ENCODE data around the gene SLC16A8.

The SLC16A8 gene

DNA sequence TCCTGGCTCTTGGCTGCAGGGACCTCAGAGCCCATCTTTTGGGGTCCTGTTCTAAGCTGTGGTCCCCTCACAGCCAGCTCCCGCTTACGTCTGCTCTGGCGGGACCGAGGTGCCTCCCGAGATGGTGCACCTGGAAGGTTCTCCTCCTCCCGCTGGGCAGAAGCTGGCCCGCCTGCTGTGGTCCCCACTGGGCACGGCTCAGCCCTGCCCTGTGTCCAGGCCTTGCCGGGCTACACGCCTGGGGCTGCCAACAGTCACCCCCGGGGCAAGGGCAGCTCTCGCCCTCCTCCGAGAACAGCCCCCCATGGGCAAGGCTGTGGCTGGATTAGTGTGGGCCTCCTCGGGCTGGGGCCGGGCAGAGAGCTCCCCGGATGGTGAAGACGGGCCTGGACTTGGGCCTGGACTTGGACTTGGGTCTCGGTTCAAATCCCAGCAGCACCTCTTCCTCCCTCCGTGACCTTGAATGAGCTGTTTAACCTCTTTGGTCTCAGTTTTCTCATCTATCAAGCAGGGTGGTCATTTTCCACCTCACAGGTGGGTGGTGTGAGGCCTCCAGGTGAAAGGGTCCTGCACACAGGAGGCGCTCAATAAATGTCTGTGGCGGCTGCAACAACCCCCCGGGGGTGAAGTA is 25.5 kb upstream of the SLC16A8 start:
- Histone ChIP-seq H2BK5ac (ENCODE audit: low read length) (no peak overlapping the region), H3K36me3 (replicated peaks in 1 of 2; ENCODE audit: control insufficient read depth in 2 of 2, insufficient read depth in 2 of 2, low read length in 2 of 2) (no peaks in the 10 kb centered on the region), H3K4me2 (ENCODE audit: insufficient read depth, low read length, poor library complexity, severe bottlenecking) (no peak overlapping the region), H3K23ac (ENCODE audit: low read depth, low read length, poor library complexity) (no peak overlapping the region), H2BK12ac (ENCODE audit: low read length) (no peak overlapping the region), H3K14ac (ENCODE audit: low read length) (no peak overlapping the region), H3K79me1 (ENCODE audit: low read depth, low read length) (no peaks in the 10 kb centered on the region), H3K4me3 (ENCODE audit: low read length in 2 of 2) (peak overlapping the region in 1 of 2 donors; percentile 12), H3K4ac (ENCODE audit: low read length) (no peak overlapping the region), H3K27ac (replicated peaks; ENCODE audit: low read length) (no peak overlapping the region), H4K8ac (ENCODE audit: low read depth, low read length) (no peak overlapping the region), H3K9me3 (replicated peaks in 1 of 2; ENCODE audit: control insufficient read depth in 2 of 2, insufficient read depth in 1 of 2, low read depth in 1 of 2, low read length in 2 of 2) (no peaks in the 10 kb centered on the region), H3K18ac (ENCODE audit: low read length) (no peak overlapping the region), H4K91ac (ENCODE audit: low read depth, low read length, poor library complexity) (no peak overlapping the region), H3K27me3 (ENCODE audit: control insufficient read depth in 3 of 3, insufficient read depth in 3 of 3, low read depth in 1 of 3, low read length in 3 of 3) (no peaks in the 10 kb centered on the region), H3K4me1 (ENCODE audit: control insufficient read depth in 2 of 2, insufficient read depth in 1 of 2, low read depth in 1 of 2, low read length in 2 of 2) (peaks cover 0 to 2% of the 10 kb centered on the region in 2 donors), H2BK15ac (ENCODE audit: low read length) (no peak overlapping the region), H2AK5ac (ENCODE audit: low read depth, low read length) (no peak overlapping the region), H2AFZ (ENCODE audit: low read length) (no peak overlapping the region), H2BK120ac (ENCODE audit: low read depth, low read length) (no peak overlapping the region), H3K9ac (ENCODE audit: low read depth, low read length, poor library complexity) (no peak overlapping the region)
- WGBS, 2 donors (ENCODE audit: extremely low coverage in 2 of 2, insufficient read length in 2 of 2, insufficient replicate concordance in 1 of 2): no CpG with 5 or more reads among the region's 22 CpGs
- no peak for DNase-seq (ENCODE audit: low spot score)

DNA sequence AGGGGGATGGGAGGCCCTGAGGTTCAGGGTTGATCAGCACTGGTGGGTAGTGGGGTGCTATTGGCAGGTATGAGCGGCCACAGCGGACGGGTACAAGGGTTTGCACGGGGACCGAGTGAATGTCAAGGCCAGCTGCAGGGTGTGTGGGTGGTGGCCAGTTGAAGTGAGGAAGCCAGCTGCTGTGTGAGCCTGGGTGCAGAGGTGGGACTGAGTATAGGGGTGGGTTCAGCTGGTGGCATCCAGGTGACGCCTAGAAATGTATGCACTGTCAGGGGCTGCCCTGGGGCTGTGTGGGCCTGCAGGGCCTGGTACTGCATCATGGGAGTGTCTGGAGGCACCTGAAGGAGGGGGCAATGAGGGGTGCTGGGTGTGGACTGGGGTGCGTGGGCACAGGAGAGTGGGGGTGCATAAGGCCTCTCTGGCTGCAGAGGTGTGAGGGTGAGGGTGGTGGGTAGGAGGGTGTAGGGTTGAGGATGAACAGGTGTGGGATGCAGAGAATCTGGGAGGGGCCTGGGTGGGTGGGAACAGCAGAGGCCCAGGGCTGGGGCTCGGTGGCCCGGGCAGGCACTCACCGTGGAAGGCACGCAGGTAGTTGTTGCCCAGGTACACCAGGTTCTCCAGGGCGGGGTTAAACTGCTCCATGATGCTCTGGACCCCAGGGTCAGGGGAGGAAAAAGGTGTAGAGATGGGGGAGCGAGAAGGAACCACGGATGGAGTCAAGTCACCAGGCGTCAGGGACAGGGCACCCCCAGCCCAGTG is 24.8 kb upstream of the SLC16A8 start:
- H3K9me3 ChIP-seq (replicated peaks in 1 of 2; ENCODE audit: control insufficient read depth in 2 of 2, insufficient read depth in 1 of 2, low read depth in 1 of 2, low read length in 2 of 2): no peaks in the 10 kb centered on the region
- peak overlapping the region; percentile 17 for H4K8ac ChIP-seq (ENCODE audit: low read depth, low read length)
- no peak overlapping the region for H3K18ac ChIP-seq (ENCODE audit: low read length)
- no peak overlapping the region for H2BK120ac ChIP-seq (ENCODE audit: low read depth, low read length)
- DNase-seq (ENCODE audit: low spot score): no peak
- H3K4me1 ChIP-seq (ENCODE audit: control insufficient read depth in 2 of 2, insufficient read depth in 1 of 2, low read depth in 1 of 2, low read length in 2 of 2): peaks cover 0 to 2% of the 10 kb centered on the region in 2 donors
- WGBS, 2 donors (ENCODE audit: extremely low coverage in 2 of 2, insufficient read length in 2 of 2, insufficient replicate concordance in 1 of 2): no CpG with 5 or more reads among the region's 15 CpGs
- H3K79me1 ChIP-seq (ENCODE audit: low read depth, low read length): no peaks in the 10 kb centered on the region
- H3K9ac ChIP-seq (ENCODE audit: low read depth, low read length, poor library complexity): no peak overlapping the region
- no peak overlapping the region for H3K4ac ChIP-seq (ENCODE audit: low read length)
- no peak overlapping the region for H2BK5ac ChIP-seq (ENCODE audit: low read length)
- no peak overlapping the region for H2AK5ac ChIP-seq (ENCODE audit: low read depth, low read length)
- H4K91ac ChIP-seq (ENCODE audit: low read depth, low read length, poor library complexity): peak overlapping the region; percentile 92
- H3K36me3 ChIP-seq (replicated peaks in 1 of 2; ENCODE audit: control insufficient read depth in 2 of 2, insufficient read depth in 2 of 2, low read length in 2 of 2): no peaks in the 10 kb centered on the region
- no peak overlapping the region for H3K23ac ChIP-seq (ENCODE audit: low read depth, low read length, poor library complexity)
- no peak overlapping the region for H3K4me3 ChIP-seq (ENCODE audit: low read length in 2 of 2)
- no peak overlapping the region for H2BK12ac ChIP-seq (ENCODE audit: low read length)
- peak overlapping the region; percentile 43 for H2BK15ac ChIP-seq (ENCODE audit: low read length)
- H2AFZ ChIP-seq (ENCODE audit: low read length): no peak overlapping the region
- no peak overlapping the region for H3K4me2 ChIP-seq (ENCODE audit: insufficient read depth, low read length, poor library complexity, severe bottlenecking)
- H3K14ac ChIP-seq (ENCODE audit: low read length): no peak overlapping the region
- no peaks in the 10 kb centered on the region for H3K27me3 ChIP-seq (ENCODE audit: control insufficient read depth in 3 of 3, insufficient read depth in 3 of 3, low read depth in 1 of 3, low read length in 3 of 3)
- H3K27ac ChIP-seq (replicated peaks; ENCODE audit: low read length): no peak overlapping the region

DNA sequence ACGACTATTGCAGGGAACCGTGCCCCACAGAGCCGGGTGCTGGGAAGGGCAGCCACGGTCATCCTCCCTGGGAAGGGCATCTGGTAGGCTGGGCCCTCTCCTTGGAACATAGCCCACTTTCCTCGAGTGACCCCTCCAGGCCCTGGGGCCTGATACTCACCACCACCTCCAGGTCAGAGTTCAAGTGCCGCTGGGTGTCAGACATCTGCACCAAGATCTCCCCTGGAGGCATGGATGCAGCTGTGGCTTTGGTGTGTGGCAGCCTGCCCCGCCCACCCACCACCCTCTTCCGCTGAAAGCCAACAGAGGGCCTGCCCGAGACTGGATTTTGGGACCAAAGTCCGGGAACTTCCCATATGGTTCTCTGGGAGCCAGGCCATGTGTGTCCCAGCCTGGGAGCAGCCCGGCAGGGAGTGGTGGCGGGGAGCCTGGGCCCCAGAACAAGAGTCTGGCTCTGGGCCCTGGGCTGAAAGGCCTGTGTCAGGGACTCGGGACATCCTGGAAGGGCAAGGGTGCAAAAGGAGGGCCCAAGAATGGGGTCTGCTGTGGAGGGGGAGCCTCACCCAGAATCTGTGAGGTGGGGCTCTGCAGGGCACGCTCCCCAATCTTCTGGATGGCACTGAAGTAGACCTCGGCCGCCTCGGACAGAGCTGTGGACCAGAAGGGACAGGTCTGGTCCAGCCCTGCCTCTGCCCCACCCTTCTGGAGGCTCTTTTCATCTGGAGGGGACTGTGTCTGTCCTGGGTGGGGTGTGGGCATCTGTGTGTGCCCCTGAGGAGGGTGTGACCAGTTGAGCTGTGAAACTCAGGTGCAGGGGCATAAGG is 23.9 kb upstream of the SLC16A8 start:
- WGBS, 2 donors (ENCODE audit: extremely low coverage in 2 of 2, insufficient read length in 2 of 2, insufficient replicate concordance in 1 of 2): no CpG with 5 or more reads among the region's 17 CpGs

More for the DNA sequence above, 23.9 kb upstream of the SLC16A8 start:
- H3K23ac ChIP-seq (ENCODE audit: low read depth, low read length, poor library complexity): no peak overlapping the region
- no peak overlapping the region for H2AFZ ChIP-seq (ENCODE audit: low read length)
- H3K9me3 ChIP-seq (replicated peaks in 1 of 2; ENCODE audit: control insufficient read depth in 2 of 2, insufficient read depth in 1 of 2, low read depth in 1 of 2, low read length in 2 of 2): no peaks in the 10 kb centered on the region
- H3K4me3 ChIP-seq (ENCODE audit: low read length in 2 of 2): no peak overlapping the region
- no peak overlapping the region for H3K4ac ChIP-seq (ENCODE audit: low read length)
- H4K8ac ChIP-seq (ENCODE audit: low read depth, low read length): no peak overlapping the region
- no peak overlapping the region for H2BK5ac ChIP-seq (ENCODE audit: low read length)
- H3K18ac ChIP-seq (ENCODE audit: low read length): no peak overlapping the region
- H3K14ac ChIP-seq (ENCODE audit: low read length): no peak overlapping the region
- no peak overlapping the region for H3K9ac ChIP-seq (ENCODE audit: low read depth, low read length, poor library complexity)
- H3K4me1 ChIP-seq (ENCODE audit: control insufficient read depth in 2 of 2, insufficient read depth in 1 of 2, low read depth in 1 of 2, low read length in 2 of 2): peaks cover 0 to 2% of the 10 kb centered on the region in 2 donors
- no peak overlapping the region for H3K4me2 ChIP-seq (ENCODE audit: insufficient read depth, low read length, poor library complexity, severe bottlenecking)
- no peak overlapping the region for H4K91ac ChIP-seq (ENCODE audit: low read depth, low read length, poor library complexity)
- H3K79me1 ChIP-seq (ENCODE audit: low read depth, low read length): no peaks in the 10 kb centered on the region
- H2BK15ac ChIP-seq (ENCODE audit: low read length): no peak overlapping the region
- H3K27ac ChIP-seq (replicated peaks; ENCODE audit: low read length): no peak overlapping the region
- no peak overlapping the region for H2BK120ac ChIP-seq (ENCODE audit: low read depth, low read length)
- H3K36me3 ChIP-seq (replicated peaks in 1 of 2; ENCODE audit: control insufficient read depth in 2 of 2, insufficient read depth in 2 of 2, low read length in 2 of 2): no peaks in the 10 kb centered on the region
- no peak overlapping the region for H2BK12ac ChIP-seq (ENCODE audit: low read length)
- no peaks in the 10 kb centered on the region for H3K27me3 ChIP-seq (ENCODE audit: control insufficient read depth in 3 of 3, insufficient read depth in 3 of 3, low read depth in 1 of 3, low read length in 3 of 3)
- H2AK5ac ChIP-seq (ENCODE audit: low read depth, low read length): peak overlapping the region; percentile 11
- no peak for DNase-seq (ENCODE audit: low spot score)
